Heart right ventricle (tissue), 16 donors: ENCODE results near the gene KIRREL1. TPM values are rescaled to one million over a fixed set of nuclear protein-coding genes. Genes with fewer than 3 reads are reported as not detected.

Experiments used
- ATAC-seq, 8 donors: fragments of 200-7000 bp; cut with Tn5 transposase; one replicate each; pipeline ENCODE4 v1.9.1; 2020; ENCODE audit warnings: mild to moderate bottlenecking in 8 of 8, moderate library complexity in 8 of 8, moderate number of reproducible peaks in 1 of 8
- DNase-seq, 2 donors: peaks; one replicate each; pipeline ENCODE4 v3.0.0-alpha.2; 2020
- H3K27ac ChIP-seq, 10 donors: fragments of 200-600 bp; sonication (generic) in 2 of 10; one replicate each; pipeline versions ENCODE4 v1.5.0 to v1.8.0; 2020 to 2022; ENCODE audit warnings: mild to moderate bottlenecking in 3 of 10
- H3K27me3 ChIP-seq, 7 donors: fragments of 200-600 bp; one replicate each; pipeline ENCODE4 v1.8.0; 2021 to 2022; ENCODE audit warnings: mild to moderate bottlenecking in 2 of 7
- H3K36me3 ChIP-seq, 9 donors: fragments of 200-600 bp; sonication (generic) in 1 of 9; one replicate each; pipeline versions ENCODE4 v1.5.0 to v1.8.0; 2020 to 2022; ENCODE audit warnings: mild to moderate bottlenecking in 2 of 9
- H3K4me1 ChIP-seq, 9 donors: fragments of 200-600 bp; sonication (generic) in 1 of 9; one replicate each; pipeline versions ENCODE4 v1.5.0 to v1.8.0; 2020 to 2022; ENCODE audit warnings: mild to moderate bottlenecking in 4 of 9
- H3K4me3 ChIP-seq, 10 donors: fragments of 200-600 bp; sonication (generic) in 2 of 10; one replicate each; pipeline versions ENCODE4 v1.5.0 to v1.8.0; 2020 to 2022; ENCODE audit warnings: mild to moderate bottlenecking in 7 of 10, moderate library complexity in 2 of 10
- H3K9me3 ChIP-seq, 11 donors: fragments of 200-600 bp in 10 of 11; sonication (generic) in 2 of 11; one replicate each; pipeline versions ENCODE4 v1.5.0 to v1.8.0; 2013 to 2022; ENCODE audit warnings: mild to moderate bottlenecking in 2 of 11, control low read depth in 1 of 11, moderate library complexity in 1 of 11
- WGBS, 2 donors: extraction: QIAGEN DNeasy Blood & Tissue Kit; methylation state at CpG; one replicate each; pipeline ENCODE4 v1.1.7; 2013; ENCODE audit warnings: inconsistent platforms in 1 of 2; 5-methylcytosine and 5-hydroxymethylcytosine counted together
- intact Hi-C, 10 donors: fragments of 100-400 bp; cut with DNase I; formaldehyde crosslinking; loops; one replicate each; pipeline versions ENCODE4 v1.11.1 to v1.14.2; 2022
- polyA plus RNA-seq, 2 donors: library from polyadenylated mRNA; stranded (reverse); fragments of 200-250 nt; gene quantifications; one replicate each; pipeline ENCODE4 v1.2.3, GENCODE V29; 2013
- total RNA-seq, 10 donors: library from RNA; stranded (reverse); fragmentation: NEBNext Ultra II Directional in 3 of 10; extraction: Animal tissue kit (Norgen Biotek cat#: 25700) in 3 of 10; gene quantifications; one replicate each; pipeline versions ENCODE4 v1.2.1 to v1.2.4, GENCODE V29; 2021 to 2023
- TF ChIP-seq, protein P1 (sequence below), 9 donors: fragments of 200-600 bp; sonication (generic) in 2 of 9; IDR thresholded peaks; one replicate each; pipeline versions ENCODE4 v1.5.0 to v1.8.0; 2021 to 2022; ENCODE audit warnings: antibody characterized with exemption in 9 of 9, mild to moderate bottlenecking in 5 of 9, moderate library complexity in 1 of 9
- donor health status: Arrhythmogenic right ventricular cardiomyopathy.
- donor health status: ischemic (EF 13 %, LVEDD 7.1; RV severe dilation, severe dysfunction).
- donor health status: healthy with polysubstance abuse.
- donor health status: DM: no; HTN: yes; CAD: no.
- donor health status: DM: no; HTN: no; CAD: no.
- donor health status: ischemic (EF 25% LVEDD 6.9; RV normal size, moderate dysfunction).
- donor health status: ischemic (EF 25% LVEDD 5.7; RV mildly dilated, moderate dysfunction).
- donor health status: healthy.
- donor health status: DM: yes; HTN: yes; CAD: no.
- donor health status: Ischemic cardiomyopathy.
- donor health status: ischemic (EF 35%, LVEDD 5.7; RV mildly dilated, moderate dysfunction).
- donor health status: nonischemic (EF 11% LVEDD 7.7; RV severe dilation, severe dysfunction).
- donor health status: DM: yes; HTN: yes; CAD: no.
- donor health status: PGD.
- donor health status: ischemic (EF 29% LVEDD 5.4; RV normal size, mild dysfunction).
- donor health status: nonischemic (EF 23%, LVEDD 6.1; RV moderate dilation, normal function).

KIRREL1 gene
- total and polyA plus RNA-seq, 12 donors, result 4.1 to 14.7 (median 7.4) TPM

DNA sequence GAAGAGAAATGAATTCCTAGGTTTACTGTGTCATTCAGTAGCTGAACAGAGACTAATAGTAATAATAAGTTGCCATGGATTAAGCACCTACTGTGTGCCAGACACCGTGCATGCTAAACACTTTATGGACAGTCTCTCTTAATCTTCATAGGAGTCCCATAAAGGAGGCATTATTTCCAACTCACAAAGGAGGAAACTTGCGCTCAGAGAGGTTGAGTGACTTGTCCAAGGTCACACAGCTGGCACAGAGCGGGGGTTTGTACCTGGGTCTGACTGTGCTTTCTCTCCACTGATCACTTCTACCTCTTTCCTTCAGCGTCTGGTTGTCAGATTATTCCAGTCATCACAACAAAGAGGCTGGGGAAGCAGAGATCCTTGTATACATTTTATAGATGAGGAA, 91.3 kb downstream of the KIRREL1 start:
- TF ChIP-seq, protein P1, sequence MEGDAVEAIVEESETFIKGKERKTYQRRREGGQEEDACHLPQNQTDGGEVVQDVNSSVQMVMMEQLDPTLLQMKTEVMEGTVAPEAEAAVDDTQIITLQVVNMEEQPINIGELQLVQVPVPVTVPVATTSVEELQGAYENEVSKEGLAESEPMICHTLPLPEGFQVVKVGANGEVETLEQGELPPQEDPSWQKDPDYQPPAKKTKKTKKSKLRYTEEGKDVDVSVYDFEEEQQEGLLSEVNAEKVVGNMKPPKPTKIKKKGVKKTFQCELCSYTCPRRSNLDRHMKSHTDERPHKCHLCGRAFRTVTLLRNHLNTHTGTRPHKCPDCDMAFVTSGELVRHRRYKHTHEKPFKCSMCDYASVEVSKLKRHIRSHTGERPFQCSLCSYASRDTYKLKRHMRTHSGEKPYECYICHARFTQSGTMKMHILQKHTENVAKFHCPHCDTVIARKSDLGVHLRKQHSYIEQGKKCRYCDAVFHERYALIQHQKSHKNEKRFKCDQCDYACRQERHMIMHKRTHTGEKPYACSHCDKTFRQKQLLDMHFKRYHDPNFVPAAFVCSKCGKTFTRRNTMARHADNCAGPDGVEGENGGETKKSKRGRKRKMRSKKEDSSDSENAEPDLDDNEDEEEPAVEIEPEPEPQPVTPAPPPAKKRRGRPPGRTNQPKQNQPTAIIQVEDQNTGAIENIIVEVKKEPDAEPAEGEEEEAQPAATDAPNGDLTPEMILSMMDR (IDR thresholded peaks at IDR 0.05), result no peak
- Histone ChIP-seq H3K4me1 (no peaks in the 10 kb centered on the region), H3K36me3 (peaks cover 0 to 90% (median 7%) of the 10 kb centered on the region in 9 donors), H3K9me3 (no peaks in the 10 kb centered on the region), H3K27me3 (no peaks in the 10 kb centered on the region), H3K27ac (no peak overlapping the region), H3K4me3 (no peak overlapping the region)
- intact Hi-C loops, result loop anchor here in 5 of 10 donors (5.0 to 10.0 kb wide), 4 partner anchors 33 to 117 kb away; partner anchors contain the start of gene KIRREL1 (in 3 of the 5)
- DNase-seq (no peak), ATAC-seq (no peak)
- 95 to 96% methylated on average over 4 of the region's 4 CpGs for WGBS, 2 donors

DNA sequence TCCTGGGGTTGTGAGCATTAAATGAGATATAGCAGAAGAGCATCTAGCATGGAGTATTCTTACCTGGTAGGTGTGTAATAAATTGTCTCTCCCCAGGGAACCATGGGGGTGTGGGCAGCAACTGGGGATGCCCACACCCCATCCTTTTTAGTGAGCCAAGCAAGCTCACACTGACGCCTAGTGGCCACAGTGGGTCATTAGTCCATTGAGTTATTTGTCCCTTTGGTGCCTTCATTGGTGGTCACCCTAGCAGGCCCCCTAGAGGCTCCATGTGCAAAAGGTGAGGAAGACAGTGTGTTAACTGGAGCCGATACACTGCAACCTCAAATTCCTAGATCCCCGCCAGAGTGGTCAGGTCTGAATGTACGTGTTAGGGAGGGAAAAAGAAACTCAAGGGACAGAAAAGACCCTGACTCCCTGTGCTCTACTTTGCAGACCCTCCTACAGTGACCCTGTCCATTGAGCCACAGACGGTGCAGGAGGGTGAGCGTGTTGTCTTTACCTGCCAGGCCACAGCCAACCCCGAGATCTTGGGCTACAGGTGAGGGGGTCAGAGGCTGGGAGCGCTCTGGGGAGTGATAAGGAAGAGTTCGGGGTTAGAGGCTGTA, 94.0 kb downstream of the KIRREL1 start:
- peak in 1 of 2 donors; percentile 59 for DNase-seq

DNA sequence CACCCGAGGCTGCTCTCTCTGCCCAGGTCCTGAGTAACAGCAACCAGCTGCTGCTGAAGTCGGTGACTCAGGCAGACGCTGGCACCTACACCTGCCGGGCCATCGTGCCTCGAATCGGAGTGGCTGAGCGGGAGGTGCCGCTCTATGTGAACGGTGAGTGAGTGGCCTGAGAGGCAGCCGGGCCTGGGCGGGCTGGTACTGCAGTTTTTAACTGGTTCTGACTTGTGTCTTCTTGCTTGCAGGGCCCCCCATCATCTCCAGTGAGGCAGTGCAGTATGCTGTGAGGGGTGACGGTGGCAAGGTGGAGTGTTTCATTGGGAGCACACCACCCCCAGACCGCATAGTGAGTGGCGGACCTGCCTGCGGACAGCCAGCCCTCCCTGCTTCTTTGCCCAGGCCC, 96.0 kb downstream of the KIRREL1 start:
- no peak overlapping the region for H3K27ac ChIP-seq
- H3K9me3 ChIP-seq, result no peaks in the 10 kb centered on the region
- TF ChIP-seq, protein P1 (IDR thresholded peaks at IDR 0.05), result no peak
- H3K36me3 ChIP-seq, result peaks cover 0 to 96% (median 18%) of the 10 kb centered on the region in 9 donors
- no peaks in the 10 kb centered on the region for H3K4me1 ChIP-seq
- no peaks in the 10 kb centered on the region for H3K27me3 ChIP-seq
- DNase-seq (no peak), ATAC-seq (no peak)
- intact Hi-C loops, result loop anchor here in 4 of 10 donors (5.0 to 10.0 kb wide), 3 partner anchors 95 to 122 kb away; partner anchors contain the start of gene KIRREL1 (in 3 of the 4)
- no peak overlapping the region for H3K4me3 ChIP-seq
- WGBS, 2 donors, result 95 to 96% methylated on average over 16 of the region's 16 CpGs

More for the DNA sequence above, 94.0 kb downstream of the KIRREL1 start:
- Histone ChIP-seq H3K4me3 (no peak overlapping the region), H3K9me3 (no peaks in the 10 kb centered on the region), H3K27ac (no peak overlapping the region), H3K27me3 (no peaks in the 10 kb centered on the region), H3K4me1 (no peaks in the 10 kb centered on the region), H3K36me3 (peaks cover 0 to 90% (median 18%) of the 10 kb centered on the region in 9 donors)
- WGBS, 2 donors, result 61 to 63% methylated on average over 9 of the region's 9 CpGs
- peak in 6 of 8 donors; percentile 50 to 81 (median 73) for ATAC-seq
- TF ChIP-seq, protein P1 (IDR thresholded peaks at IDR 0.05), result peak; percentile 76 to 89 (median 85)
- intact Hi-C loops, result loop anchor here in 8 of 10 donors (1.0 to 10.0 kb wide), 7 partner anchors 51 to 120 kb away; partner anchors contain the start of gene KIRREL1 (in 6 of the 8)

GRCh38 chr1:158089925-158090637, 96.6 kb downstream of the KIRREL1 start:
- Histone ChIP-seq H3K4me3 (no peak overlapping the region), H3K9me3 (no peaks in the 10 kb centered on the region), H3K27ac (no peak overlapping the region), H3K27me3 (no peaks in the 10 kb centered on the region), H3K4me1 (no peaks in the 10 kb centered on the region), H3K36me3 (peaks cover 0 to 96% (median 13%) of the 10 kb centered on the region in 9 donors)
- ATAC-seq (no peak), DNase-seq (no peak)
- TF ChIP-seq, protein P1 (IDR thresholded peaks at IDR 0.05), result no peak
- WGBS, 2 donors, result 87 to 88% methylated on average over 9 of the region's 9 CpGs
- intact Hi-C loops, result loop anchor here in 5 of 10 donors (5.0 to 10.0 kb wide), 4 partner anchors 95 to 123 kb away; partner anchors contain the start of gene KIRREL1 (in 3 of the 5)
